Heart right ventricle (tissue), 16 donors: ENCODE measurements around the gene TMEM91. TPM values are rescaled to one million over a fixed set of nuclear protein-coding genes. Genes with fewer than 3 reads are reported as not detected.

ENCODE experiments used
- ATAC-seq, 8 donors: fragments of 200-7000 bp; cut with Tn5 transposase; one replicate each; pipeline ENCODE4 v1.9.1; 2020; ENCODE audit warnings: mild to moderate bottlenecking in 8 of 8, moderate library complexity in 8 of 8, moderate number of reproducible peaks in 1 of 8
- DNase-seq, 2 donors: peaks; one replicate each; pipeline ENCODE4 v3.0.0-alpha.2; 2020
- H3K27ac ChIP-seq, 10 donors: fragments of 200-600 bp; sonication (generic) in 2 of 10; one replicate each; pipeline versions ENCODE4 v1.5.0 to v1.8.0; 2020 to 2022; ENCODE audit warnings: mild to moderate bottlenecking in 3 of 10
- H3K27me3 ChIP-seq, 7 donors: fragments of 200-600 bp; one replicate each; pipeline ENCODE4 v1.8.0; 2021 to 2022; ENCODE audit warnings: mild to moderate bottlenecking in 2 of 7
- H3K36me3 ChIP-seq, 9 donors: fragments of 200-600 bp; sonication (generic) in 1 of 9; one replicate each; pipeline versions ENCODE4 v1.5.0 to v1.8.0; 2020 to 2022; ENCODE audit warnings: mild to moderate bottlenecking in 2 of 9
- H3K4me1 ChIP-seq, 9 donors: fragments of 200-600 bp; sonication (generic) in 1 of 9; one replicate each; pipeline versions ENCODE4 v1.5.0 to v1.8.0; 2020 to 2022; ENCODE audit warnings: mild to moderate bottlenecking in 4 of 9
- H3K4me3 ChIP-seq, 10 donors: fragments of 200-600 bp; sonication (generic) in 2 of 10; one replicate each; pipeline versions ENCODE4 v1.5.0 to v1.8.0; 2020 to 2022; ENCODE audit warnings: mild to moderate bottlenecking in 7 of 10, moderate library complexity in 2 of 10
- H3K9me3 ChIP-seq, 11 donors: fragments of 200-600 bp in 10 of 11; sonication (generic) in 2 of 11; one replicate each; pipeline versions ENCODE4 v1.5.0 to v1.8.0; 2013 to 2022; ENCODE audit warnings: mild to moderate bottlenecking in 2 of 11, control low read depth in 1 of 11, moderate library complexity in 1 of 11
- WGBS, 2 donors: extraction: QIAGEN DNeasy Blood & Tissue Kit; methylation state at CpG; one replicate each; pipeline ENCODE4 v1.1.7; 2013; ENCODE audit warnings: inconsistent platforms in 1 of 2; 5-methylcytosine and 5-hydroxymethylcytosine counted together
- intact Hi-C, 10 donors: fragments of 100-400 bp; cut with DNase I; formaldehyde crosslinking; loops; one replicate each; pipeline versions ENCODE4 v1.11.1 to v1.14.2; 2022
- polyA plus RNA-seq, 2 donors: library from polyadenylated mRNA; stranded (reverse); fragments of 200-250 nt; gene quantifications; one replicate each; pipeline ENCODE4 v1.2.3, GENCODE V29; 2013
- total RNA-seq, 10 donors: library from RNA; stranded (reverse); fragmentation: NEBNext Ultra II Directional in 3 of 10; extraction: Animal tissue kit (Norgen Biotek cat#: 25700) in 3 of 10; gene quantifications; one replicate each; pipeline versions ENCODE4 v1.2.1 to v1.2.4, GENCODE V29; 2021 to 2023
- TF ChIP-seq, protein P1 (sequence below), 9 donors: fragments of 200-600 bp; sonication (generic) in 2 of 9; IDR thresholded peaks; one replicate each; pipeline versions ENCODE4 v1.5.0 to v1.8.0; 2021 to 2022; ENCODE audit warnings: antibody characterized with exemption in 9 of 9, mild to moderate bottlenecking in 5 of 9, moderate library complexity in 1 of 9
- donor health status: Arrhythmogenic right ventricular cardiomyopathy.
- donor health status: ischemic (EF 13 %, LVEDD 7.1; RV severe dilation, severe dysfunction).
- donor health status: healthy with polysubstance abuse.
- donor health status: DM: no; HTN: yes; CAD: no.
- donor health status: DM: no; HTN: no; CAD: no.
- donor health status: ischemic (EF 25% LVEDD 6.9; RV normal size, moderate dysfunction).
- donor health status: ischemic (EF 25% LVEDD 5.7; RV mildly dilated, moderate dysfunction).
- donor health status: healthy.
- donor health status: DM: yes; HTN: yes; CAD: no.
- donor health status: Ischemic cardiomyopathy.
- donor health status: ischemic (EF 35%, LVEDD 5.7; RV mildly dilated, moderate dysfunction).
- donor health status: nonischemic (EF 11% LVEDD 7.7; RV severe dilation, severe dysfunction).
- donor health status: DM: yes; HTN: yes; CAD: no.
- donor health status: PGD.
- donor health status: ischemic (EF 29% LVEDD 5.4; RV normal size, mild dysfunction).
- donor health status: nonischemic (EF 23%, LVEDD 6.1; RV moderate dilation, normal function).

Gene TMEM91
- total and polyA plus RNA-seq, 12 donors: 1.2 to 11.3 (median 2.1) TPM

DNA sequence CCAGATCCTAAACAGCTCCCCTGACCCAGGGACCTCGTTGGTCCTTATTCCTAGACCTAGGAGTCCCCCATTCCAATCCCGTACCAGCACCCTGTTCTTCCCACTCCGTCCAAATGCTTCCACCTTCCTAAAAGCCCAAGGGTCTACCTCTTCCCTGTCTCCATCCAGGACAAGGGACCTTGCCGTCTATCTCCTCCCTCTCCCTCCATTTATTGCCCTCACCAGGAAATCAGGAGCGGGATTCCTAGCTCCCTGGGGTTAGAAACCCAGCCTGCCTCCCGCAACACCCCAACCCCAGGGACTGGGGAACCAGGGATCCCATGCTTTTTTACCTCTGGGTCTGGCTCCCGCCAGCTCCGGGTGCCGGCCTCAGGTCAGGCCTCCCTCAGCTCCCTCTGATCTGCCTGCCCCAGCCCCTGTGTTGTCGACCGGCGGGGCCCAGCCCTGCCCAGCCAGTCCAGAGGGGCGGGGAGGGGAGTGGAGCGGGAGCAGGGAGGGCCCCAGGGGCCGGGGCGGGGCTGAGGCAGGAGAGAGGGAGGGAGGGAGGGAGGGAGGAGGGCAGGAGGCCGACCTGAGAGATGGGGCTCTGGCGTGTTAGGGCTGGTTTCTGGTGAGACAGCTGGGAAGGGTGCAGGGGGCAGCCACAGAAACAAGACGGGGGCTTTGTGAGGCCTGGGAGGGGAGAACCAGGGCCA lies 50.8 kb downstream of the TMEM91 start, which contains the start of gene B3GNT8:
B3GNT8 (minus strand) TSS at position 423 of the 695 bp plus-strand sequence. CDS start 596 bp downstream, outside the sequence.
- Histone ChIP-seq H3K4me1 (peaks cover 12 to 93% (median 63%) of the 10 kb centered on the region in 9 donors), H3K4me3 (peak within 1 kb of the TSS; percentile 16 to 73 (median 61)), H3K27me3 (no peaks in the 10 kb centered on the region), H3K27ac (peak within 1 kb of the TSS; percentile 69 to 94 (median 90)), H3K9me3 (no peaks in the 10 kb centered on the region), H3K36me3 (peaks cover 0 to 62% (median 12%) of the 10 kb centered on the region in 9 donors)
- ATAC-seq (peak; percentile 84 to 89 (median 86)), DNase-seq (peak; percentile 89 to 90)
- intact Hi-C loops: loop anchor here in 3 of 10 donors (5.0 kb wide), 3 partner anchors 105 to 120 kb away; partner anchors contain the start of gene CCDC97 (in 1 of the 3)
- 1 to 6% methylated on average over 18 to 19 of the region's 19 CpGs for WGBS, 2 donors
- TF ChIP-seq, protein P1, sequence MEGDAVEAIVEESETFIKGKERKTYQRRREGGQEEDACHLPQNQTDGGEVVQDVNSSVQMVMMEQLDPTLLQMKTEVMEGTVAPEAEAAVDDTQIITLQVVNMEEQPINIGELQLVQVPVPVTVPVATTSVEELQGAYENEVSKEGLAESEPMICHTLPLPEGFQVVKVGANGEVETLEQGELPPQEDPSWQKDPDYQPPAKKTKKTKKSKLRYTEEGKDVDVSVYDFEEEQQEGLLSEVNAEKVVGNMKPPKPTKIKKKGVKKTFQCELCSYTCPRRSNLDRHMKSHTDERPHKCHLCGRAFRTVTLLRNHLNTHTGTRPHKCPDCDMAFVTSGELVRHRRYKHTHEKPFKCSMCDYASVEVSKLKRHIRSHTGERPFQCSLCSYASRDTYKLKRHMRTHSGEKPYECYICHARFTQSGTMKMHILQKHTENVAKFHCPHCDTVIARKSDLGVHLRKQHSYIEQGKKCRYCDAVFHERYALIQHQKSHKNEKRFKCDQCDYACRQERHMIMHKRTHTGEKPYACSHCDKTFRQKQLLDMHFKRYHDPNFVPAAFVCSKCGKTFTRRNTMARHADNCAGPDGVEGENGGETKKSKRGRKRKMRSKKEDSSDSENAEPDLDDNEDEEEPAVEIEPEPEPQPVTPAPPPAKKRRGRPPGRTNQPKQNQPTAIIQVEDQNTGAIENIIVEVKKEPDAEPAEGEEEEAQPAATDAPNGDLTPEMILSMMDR (IDR thresholded peaks at IDR 0.05): no peak

DNA sequence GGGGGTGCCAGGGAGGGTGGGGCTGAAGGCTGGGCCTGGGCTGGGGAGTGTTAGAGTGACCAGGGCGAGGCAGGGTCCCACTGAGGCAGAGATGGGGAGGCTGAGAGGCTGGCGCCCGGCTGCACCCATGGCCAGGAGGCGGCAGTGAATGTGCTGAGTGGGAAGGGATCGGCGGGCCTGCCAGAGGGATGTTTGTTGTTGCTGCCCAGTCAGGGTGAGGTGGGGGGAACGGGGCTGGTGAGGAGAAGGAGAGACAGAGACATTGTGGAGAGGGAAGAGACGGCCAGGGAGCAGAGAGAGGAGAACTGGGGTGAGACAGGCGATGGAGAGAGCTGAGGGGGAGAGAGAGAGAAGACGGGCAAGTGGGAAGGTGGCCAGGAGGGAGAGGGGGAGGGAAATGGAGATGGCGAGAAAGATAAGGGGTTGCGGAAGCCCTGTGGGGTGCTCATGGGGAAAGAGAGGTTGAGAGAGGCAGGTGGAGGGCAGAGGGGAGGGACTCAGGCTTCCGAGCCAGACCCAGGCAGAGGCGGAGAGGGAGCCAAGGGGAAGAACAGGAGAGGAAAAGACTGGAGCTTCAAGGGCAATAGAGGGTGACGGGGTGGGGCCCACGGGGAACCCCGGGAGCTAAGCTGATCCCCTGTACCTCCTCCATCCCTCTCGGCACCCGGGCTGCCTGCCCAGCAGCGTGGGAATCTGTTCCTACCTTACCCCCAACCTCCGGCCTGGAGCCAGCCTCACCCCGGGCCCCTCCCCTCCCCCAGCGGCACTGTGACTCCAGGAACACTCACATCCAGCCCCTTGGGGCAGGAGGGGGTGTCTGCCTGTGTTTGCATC lies 51.5 kb downstream of the TMEM91 start:
- ATAC-seq (peak; percentile 8 to 48 (median 20)), DNase-seq (peak in 1 of 2 donors; percentile 44)
- TF ChIP-seq, protein P1 (IDR thresholded peaks at IDR 0.05): peak in 2 of 9 donors; percentile 12 to 31
- no peaks in the 10 kb centered on the region for H3K9me3 ChIP-seq
- H3K4me3 ChIP-seq: peak overlapping the region; percentile 16 to 73 (median 61)
- intact Hi-C loops: loop anchor here in 3 of 10 donors (1.0 to 5.0 kb wide), 4 partner anchors 65 to 121 kb away; partner anchors contain the start of gene CCDC97 (in 1 of the 3)
- peaks cover 0 to 58% (median 6%) of the 10 kb centered on the region in 9 donors for H3K36me3 ChIP-seq
- no peaks in the 10 kb centered on the region for H3K27me3 ChIP-seq
- peaks cover 13 to 87% (median 62%) of the 10 kb centered on the region in 9 donors for H3K4me1 ChIP-seq
- WGBS, 2 donors: 1 to 3% methylated on average over 23 of the region's 23 CpGs
- peak overlapping the region; percentile 69 to 94 (median 90) for H3K27ac ChIP-seq

DNA sequence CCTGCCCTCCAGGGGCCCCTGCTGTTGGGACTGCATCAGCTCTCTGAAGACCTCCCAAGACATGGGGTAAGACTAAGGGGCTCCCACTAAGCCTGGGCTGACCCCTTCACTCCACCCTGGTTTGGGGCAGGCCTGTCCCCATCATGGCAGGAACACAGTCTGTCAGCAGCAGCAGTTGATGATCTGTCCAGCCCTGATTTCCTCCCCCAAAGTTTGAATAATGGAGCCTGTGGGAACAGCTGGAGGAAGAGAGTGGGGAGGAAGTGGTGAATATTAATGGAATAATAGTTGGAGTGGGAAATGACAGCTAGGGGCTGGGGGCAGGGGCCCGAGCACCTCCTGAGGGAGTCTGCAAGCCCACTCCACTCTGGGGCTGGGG lies 52.1 kb downstream of the TMEM91 start:
- TF ChIP-seq, protein P1 (IDR thresholded peaks at IDR 0.05): no peak
- H3K27ac ChIP-seq: peak overlapping the region; percentile 69 to 94 (median 90)
- intact Hi-C loops: loop anchor here in 3 of 10 donors (1.0 to 5.0 kb wide), 4 partner anchors 65 to 121 kb away; partner anchors contain the start of gene CCDC97 (in 1 of the 3)
- H3K4me1 ChIP-seq: peaks cover 17 to 90% (median 62%) of the 10 kb centered on the region in 9 donors
- ATAC-seq: no peak
- H3K27me3 ChIP-seq: no peaks in the 10 kb centered on the region
- no peak for DNase-seq
- H3K36me3 ChIP-seq: peaks cover 0 to 58% (median 0%) of the 10 kb centered on the region in 9 donors
- peak overlapping the region in 9 of 10 donors; percentile 46 to 73 (median 64) for H3K4me3 ChIP-seq
- H3K9me3 ChIP-seq: no peaks in the 10 kb centered on the region
- 48 to 67% methylated on average over 1 of the region's 1 CpG for WGBS, 2 donors

DNA sequence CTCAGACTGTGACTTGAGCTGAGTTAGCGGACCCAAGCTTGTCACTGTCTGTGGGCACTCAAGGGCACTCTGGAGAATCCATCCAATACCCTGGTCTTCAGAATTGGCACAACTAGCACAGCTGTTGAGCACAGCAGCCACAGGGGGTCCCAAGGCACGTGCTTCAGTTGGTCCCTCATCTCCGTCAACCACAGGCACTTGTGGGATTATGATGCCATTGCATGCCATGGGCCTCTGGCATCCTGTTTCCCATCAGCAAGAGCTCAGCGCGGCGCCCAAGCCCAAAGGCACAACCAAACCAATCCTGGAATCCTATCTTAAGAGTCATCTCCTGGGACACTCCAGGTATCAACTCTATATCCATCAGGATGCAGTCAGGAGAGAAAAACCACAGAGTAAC lies 54.6 kb downstream of the TMEM91 start:
- peaks cover 14 to 67% (median 44%) of the 10 kb centered on the region in 9 donors for H3K4me1 ChIP-seq
- H3K9me3 ChIP-seq: no peaks in the 10 kb centered on the region
- WGBS, 2 donors: 79 to 85% methylated on average over 6 of the region's 6 CpGs
- TF ChIP-seq, protein P1 (IDR thresholded peaks at IDR 0.05): no peak
- no peak overlapping the region for H3K4me3 ChIP-seq
- H3K27ac ChIP-seq: peak overlapping the region; percentile 64 to 94 (median 86)
- no peaks in the 10 kb centered on the region for H3K27me3 ChIP-seq
- DNase-seq (no peak), ATAC-seq (no peak)
- peaks cover 0 to 58% (median 10%) of the 10 kb centered on the region in 9 donors for H3K36me3 ChIP-seq
- intact Hi-C loops: loop anchor here in 6 of 10 donors (5.0 to 10.0 kb wide), 6 partner anchors 34 to 226 kb away; partner anchors contain the start of genes BCKDHA (in 2 of the 6), EXOSC5 (in 2 of the 6), CCDC97 (in 1 of the 6) and TGFB1 (in 1 of the 6)
